Measurements from ENCODE around the gene SLC25A15. TPM values are rescaled to one million over a fixed set of nuclear protein-coding genes. Genes with fewer than 3 reads are reported as not detected.

SLC25A15 gene
- total and polyA plus RNA-seq, 2 donors (not counting 1 experiment from before 2014, with no cell fraction given): 6.8 to 9.6 TPM

GRCh38 chr13:40764587-40765403, 24.6 kb upstream of the SLC25A15 start:
- Histone ChIP-seq H3K4me1 (ENCODE audit: control insufficient read depth, extremely low read depth, insufficient read depth, low read length) (peaks cover 8% of the 10 kb centered on the region), H3K9me3 (ENCODE audit: control insufficient read depth, insufficient read depth, low read depth, low read length) (no peaks in the 10 kb centered on the region), H2AFZ (ENCODE audit: low read length) (no peak overlapping the region), H3K4me2 (ENCODE audit: extremely low read depth, insufficient read depth, low read length) (no peak overlapping the region), H4K20me1 (ENCODE audit: control insufficient read depth, extremely low read depth, insufficient read depth, low read length) (no peaks in the 10 kb centered on the region), H3K27ac (ENCODE audit: insufficient read depth, low read length) (no peak overlapping the region), H3K4me3 (replicated peaks in 1 of 4; ENCODE audit: control extremely low read depth in 1 of 4, insufficient read depth in 1 of 4, low read depth in 3 of 4, low read length in 4 of 4) (no peak overlapping the region), H3K36me3 (ENCODE audit: control insufficient read depth, insufficient read depth, low read length) (peaks cover 1% of the 10 kb centered on the region), H3K9ac (ENCODE audit: insufficient read depth, low read length) (no peak overlapping the region), H3K79me2 (ENCODE audit: control insufficient read depth, insufficient read depth, low read length) (peaks cover 9% of the 10 kb centered on the region), H3K27me3 (ENCODE audit: control insufficient read depth, insufficient read depth, low read length) (no peaks in the 10 kb centered on the region)
- TF ChIP-seq EZH2 (IDR thresholded peaks at IDR 0.05; ENCODE audit: low read length, missing control alignments): no peak
- no peak for TF ChIP-seq CTCF (conservative IDR thresholded peaks at IDR 0.05 in 1 of 2, IDR thresholded peaks at IDR 0.05 in 1 of 2; ENCODE audit: low read depth in 1 of 2, low read length in 2 of 2)
- DNase-seq (ENCODE audit: low read depth in 2 of 2): peak in 1 of 2 donors; percentile 95

- no peak overlapping the region for H3K9ac ChIP-seq (ENCODE audit: insufficient read depth, low read length)
These were observed 23.8 kb upstream of the SLC25A15 start for GRCh38 chr13:40765602-40766001.

GRCh38 chr13:40769970-40770369, 19.4 kb upstream of the SLC25A15 start:
- no peak overlapping the region for H3K27ac ChIP-seq (ENCODE audit: insufficient read depth, low read length)
- DNase-seq (ENCODE audit: low read depth in 2 of 2): no peak
- peak overlapping the region; percentile 71 for H3K4me2 ChIP-seq (ENCODE audit: extremely low read depth, insufficient read depth, low read length)
- no peaks in the 10 kb centered on the region for H3K27me3 ChIP-seq (ENCODE audit: control insufficient read depth, insufficient read depth, low read length)
- H3K79me2 ChIP-seq (ENCODE audit: control insufficient read depth, insufficient read depth, low read length): peaks cover 20% of the 10 kb centered on the region
- no peak overlapping the region for H3K9ac ChIP-seq (ENCODE audit: insufficient read depth, low read length)
- peak overlapping the region; percentile 94 to 99 (median 98) for H3K4me3 ChIP-seq (replicated peaks in 1 of 4; ENCODE audit: control extremely low read depth in 1 of 4, insufficient read depth in 1 of 4, low read depth in 3 of 4, low read length in 4 of 4)
- peaks cover 2% of the 10 kb centered on the region for H3K4me1 ChIP-seq (ENCODE audit: control insufficient read depth, extremely low read depth, insufficient read depth, low read length)
- H2AFZ ChIP-seq (ENCODE audit: low read length): no peak overlapping the region
- no peaks in the 10 kb centered on the region for H4K20me1 ChIP-seq (ENCODE audit: control insufficient read depth, extremely low read depth, insufficient read depth, low read length)
- no peak for TF ChIP-seq EZH2 (IDR thresholded peaks at IDR 0.05; ENCODE audit: low read length, missing control alignments)
- TF ChIP-seq CTCF (conservative IDR thresholded peaks at IDR 0.05 in 1 of 2, IDR thresholded peaks at IDR 0.05 in 1 of 2; ENCODE audit: low read depth in 1 of 2, low read length in 2 of 2): no peak
- no peaks in the 10 kb centered on the region for H3K9me3 ChIP-seq (ENCODE audit: control insufficient read depth, insufficient read depth, low read depth, low read length)
- H3K36me3 ChIP-seq (ENCODE audit: control insufficient read depth, insufficient read depth, low read length): peaks cover 1% of the 10 kb centered on the region

More at GRCh38 chr13:40765602-40766001, 23.8 kb upstream of the SLC25A15 start:
- Histone ChIP-seq H3K4me2 (ENCODE audit: extremely low read depth, insufficient read depth, low read length) (no peak overlapping the region), H2AFZ (ENCODE audit: low read length) (no peak overlapping the region), H3K79me2 (ENCODE audit: control insufficient read depth, insufficient read depth, low read length) (peaks cover 17% of the 10 kb centered on the region), H3K36me3 (ENCODE audit: control insufficient read depth, insufficient read depth, low read length) (peaks cover 1% of the 10 kb centered on the region), H3K27me3 (ENCODE audit: control insufficient read depth, insufficient read depth, low read length) (no peaks in the 10 kb centered on the region), H3K4me3 (replicated peaks in 1 of 4; ENCODE audit: control extremely low read depth in 1 of 4, insufficient read depth in 1 of 4, low read depth in 3 of 4, low read length in 4 of 4) (no peak overlapping the region), H3K4me1 (ENCODE audit: control insufficient read depth, extremely low read depth, insufficient read depth, low read length) (peaks cover 10% of the 10 kb centered on the region), H4K20me1 (ENCODE audit: control insufficient read depth, extremely low read depth, insufficient read depth, low read length) (no peaks in the 10 kb centered on the region), H3K27ac (ENCODE audit: insufficient read depth, low read length) (no peak overlapping the region), H3K9me3 (ENCODE audit: control insufficient read depth, insufficient read depth, low read depth, low read length) (no peaks in the 10 kb centered on the region)
- DNase-seq (ENCODE audit: low read depth in 2 of 2): no peak
- no peak for TF ChIP-seq EZH2 (IDR thresholded peaks at IDR 0.05; ENCODE audit: low read length, missing control alignments)
- no peak for TF ChIP-seq CTCF (conservative IDR thresholded peaks at IDR 0.05 in 1 of 2, IDR thresholded peaks at IDR 0.05 in 1 of 2; ENCODE audit: low read depth in 1 of 2, low read length in 2 of 2)

All from fibroblast of lung (primary cell).